ENCODE results near the gene PHF1.
"Not testable (repeated sequence)": the region's sequence is repeated elsewhere in the genome, so short reads cannot be mapped to it uniquely, and the experiment has no call there.

DNA sequence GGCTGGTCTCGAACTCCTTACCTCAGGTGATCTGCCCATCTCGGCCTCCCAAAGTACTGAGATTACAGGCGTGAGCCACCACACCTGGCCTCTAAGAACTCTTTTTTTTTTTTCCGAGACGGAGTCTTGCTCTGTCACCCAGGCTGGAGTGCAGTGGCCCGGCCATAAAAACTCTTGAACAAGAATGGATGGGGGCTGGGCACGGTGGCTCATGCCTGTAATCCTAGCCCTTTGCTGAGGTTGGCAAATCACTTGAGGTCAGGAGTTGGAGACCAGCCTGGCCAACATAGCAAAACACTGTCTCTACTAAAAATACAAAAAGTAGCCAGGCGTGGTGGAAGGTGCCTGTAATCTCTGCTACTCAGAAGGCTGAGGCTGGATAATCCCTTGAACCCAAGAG, 38.9 kb upstream of the PHF1 start:
- TF ChIP-seq, protein P1, sequence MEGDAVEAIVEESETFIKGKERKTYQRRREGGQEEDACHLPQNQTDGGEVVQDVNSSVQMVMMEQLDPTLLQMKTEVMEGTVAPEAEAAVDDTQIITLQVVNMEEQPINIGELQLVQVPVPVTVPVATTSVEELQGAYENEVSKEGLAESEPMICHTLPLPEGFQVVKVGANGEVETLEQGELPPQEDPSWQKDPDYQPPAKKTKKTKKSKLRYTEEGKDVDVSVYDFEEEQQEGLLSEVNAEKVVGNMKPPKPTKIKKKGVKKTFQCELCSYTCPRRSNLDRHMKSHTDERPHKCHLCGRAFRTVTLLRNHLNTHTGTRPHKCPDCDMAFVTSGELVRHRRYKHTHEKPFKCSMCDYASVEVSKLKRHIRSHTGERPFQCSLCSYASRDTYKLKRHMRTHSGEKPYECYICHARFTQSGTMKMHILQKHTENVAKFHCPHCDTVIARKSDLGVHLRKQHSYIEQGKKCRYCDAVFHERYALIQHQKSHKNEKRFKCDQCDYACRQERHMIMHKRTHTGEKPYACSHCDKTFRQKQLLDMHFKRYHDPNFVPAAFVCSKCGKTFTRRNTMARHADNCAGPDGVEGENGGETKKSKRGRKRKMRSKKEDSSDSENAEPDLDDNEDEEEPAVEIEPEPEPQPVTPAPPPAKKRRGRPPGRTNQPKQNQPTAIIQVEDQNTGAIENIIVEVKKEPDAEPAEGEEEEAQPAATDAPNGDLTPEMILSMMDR (tag by site-specific recombination; IDR thresholded peaks at IDR 0.05): not testable (repeated sequence)
- TF ChIP-seq, protein P2, sequence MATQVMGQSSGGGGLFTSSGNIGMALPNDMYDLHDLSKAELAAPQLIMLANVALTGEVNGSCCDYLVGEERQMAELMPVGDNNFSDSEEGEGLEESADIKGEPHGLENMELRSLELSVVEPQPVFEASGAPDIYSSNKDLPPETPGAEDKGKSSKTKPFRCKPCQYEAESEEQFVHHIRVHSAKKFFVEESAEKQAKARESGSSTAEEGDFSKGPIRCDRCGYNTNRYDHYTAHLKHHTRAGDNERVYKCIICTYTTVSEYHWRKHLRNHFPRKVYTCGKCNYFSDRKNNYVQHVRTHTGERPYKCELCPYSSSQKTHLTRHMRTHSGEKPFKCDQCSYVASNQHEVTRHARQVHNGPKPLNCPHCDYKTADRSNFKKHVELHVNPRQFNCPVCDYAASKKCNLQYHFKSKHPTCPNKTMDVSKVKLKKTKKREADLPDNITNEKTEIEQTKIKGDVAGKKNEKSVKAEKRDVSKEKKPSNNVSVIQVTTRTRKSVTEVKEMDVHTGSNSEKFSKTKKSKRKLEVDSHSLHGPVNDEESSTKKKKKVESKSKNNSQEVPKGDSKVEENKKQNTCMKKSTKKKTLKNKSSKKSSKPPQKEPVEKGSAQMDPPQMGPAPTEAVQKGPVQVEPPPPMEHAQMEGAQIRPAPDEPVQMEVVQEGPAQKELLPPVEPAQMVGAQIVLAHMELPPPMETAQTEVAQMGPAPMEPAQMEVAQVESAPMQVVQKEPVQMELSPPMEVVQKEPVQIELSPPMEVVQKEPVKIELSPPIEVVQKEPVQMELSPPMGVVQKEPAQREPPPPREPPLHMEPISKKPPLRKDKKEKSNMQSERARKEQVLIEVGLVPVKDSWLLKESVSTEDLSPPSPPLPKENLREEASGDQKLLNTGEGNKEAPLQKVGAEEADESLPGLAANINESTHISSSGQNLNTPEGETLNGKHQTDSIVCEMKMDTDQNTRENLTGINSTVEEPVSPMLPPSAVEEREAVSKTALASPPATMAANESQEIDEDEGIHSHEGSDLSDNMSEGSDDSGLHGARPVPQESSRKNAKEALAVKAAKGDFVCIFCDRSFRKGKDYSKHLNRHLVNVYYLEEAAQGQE (tag by site-specific recombination; IDR thresholded peaks at IDR 0.05): not testable (repeated sequence)
- not testable (repeated sequence) for TF ChIP-seq ZNF596 (tag by site-specific recombination; IDR thresholded peaks at IDR 0.05); ZNF777 (tag by site-specific recombination; IDR thresholded peaks at IDR 0.05; ENCODE audit: borderline replicate concordance); TCF7L2 (IDR thresholded peaks at IDR 0.05; ENCODE audit: borderline replicate concordance, low read depth, low read length); KLF1 (tag by site-specific recombination; IDR thresholded peaks at IDR 0.05)
- TF ChIP-seq, protein P3, sequence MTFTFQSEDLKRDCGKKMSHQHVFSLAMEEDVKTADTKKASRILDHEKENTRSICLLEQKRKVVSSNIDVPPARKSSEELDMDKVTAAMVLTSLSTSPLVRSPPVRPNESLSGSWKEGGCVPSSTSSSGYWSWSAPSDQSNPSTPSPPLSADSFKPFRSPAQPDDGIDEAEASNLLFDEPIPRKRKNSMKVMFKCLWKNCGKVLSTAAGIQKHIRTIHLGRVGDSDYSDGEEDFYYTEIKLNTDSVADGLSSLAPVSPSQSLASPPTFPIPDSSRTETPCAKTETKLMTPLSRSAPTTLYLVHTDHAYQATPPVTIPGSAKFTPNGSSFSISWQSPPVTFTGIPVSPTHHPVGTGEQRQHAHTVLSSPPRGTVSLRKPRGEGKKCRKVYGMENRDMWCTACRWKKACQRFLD (tag by site-specific recombination; IDR thresholded peaks at IDR 0.05): not testable (repeated sequence)
- TF ChIP-seq, protein P4, sequence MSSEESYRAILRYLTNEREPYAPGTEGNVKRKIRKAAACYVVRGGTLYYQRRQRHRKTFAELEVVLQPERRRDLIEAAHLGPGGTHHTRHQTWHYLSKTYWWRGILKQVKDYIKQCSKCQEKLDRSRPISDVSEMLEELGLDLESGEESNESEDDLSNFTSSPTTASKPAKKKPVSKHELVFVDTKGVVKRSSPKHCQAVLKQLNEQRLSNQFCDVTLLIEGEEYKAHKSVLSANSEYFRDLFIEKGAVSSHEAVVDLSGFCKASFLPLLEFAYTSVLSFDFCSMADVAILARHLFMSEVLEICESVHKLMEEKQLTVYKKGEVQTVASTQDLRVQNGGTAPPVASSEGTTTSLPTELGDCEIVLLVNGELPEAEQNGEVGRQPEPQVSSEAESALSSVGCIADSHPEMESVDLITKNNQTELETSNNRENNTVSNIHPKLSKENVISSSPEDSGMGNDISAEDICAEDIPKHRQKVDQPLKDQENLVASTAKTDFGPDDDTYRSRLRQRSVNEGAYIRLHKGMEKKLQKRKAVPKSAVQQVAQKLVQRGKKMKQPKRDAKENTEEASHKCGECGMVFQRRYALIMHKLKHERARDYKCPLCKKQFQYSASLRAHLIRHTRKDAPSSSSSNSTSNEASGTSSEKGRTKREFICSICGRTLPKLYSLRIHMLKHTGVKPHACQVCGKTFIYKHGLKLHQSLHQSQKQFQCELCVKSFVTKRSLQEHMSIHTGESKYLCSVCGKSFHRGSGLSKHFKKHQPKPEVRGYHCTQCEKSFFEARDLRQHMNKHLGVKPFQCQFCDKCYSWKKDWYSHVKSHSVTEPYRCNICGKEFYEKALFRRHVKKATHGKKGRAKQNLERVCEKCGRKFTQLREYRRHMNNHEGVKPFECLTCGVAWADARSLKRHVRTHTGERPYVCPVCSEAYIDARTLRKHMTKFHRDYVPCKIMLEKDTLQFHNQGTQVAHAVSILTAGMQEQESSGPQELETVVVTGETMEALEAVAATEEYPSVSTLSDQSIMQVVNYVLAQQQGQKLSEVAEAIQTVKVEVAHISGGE (tag by site-specific recombination; conservative IDR thresholded peaks at IDR 0.05; ENCODE audit: low read depth): not testable (repeated sequence)
